Fibroblast of lung (primary cell): ENCODE results near the gene RNF145.

Source experiments
- EZH2 ChIP-seq: IDR thresholded peaks from 2 replicates; pipeline ENCODE4 v1.5.1; 2012; ENCODE audit warnings: low read length, control low read depth, mild to moderate bottlenecking; ENCODE audit errors: missing control alignments
- TF ChIP-seq, protein P1 (sequence below), 2 donors: IDR thresholded peaks in 1 of 2; conservative IDR thresholded peaks in 1 of 2; 1 replicate in 1 of 2; 2 replicates in 1 of 2; pipeline ENCODE4 v1.5.1; 2011 to 2012; ENCODE audit warnings: low read length in 2 of 2, control low read depth in 1 of 2, inconsistent platforms in 1 of 2, low read depth in 1 of 2, mild to moderate bottlenecking in 1 of 2

DNA sequence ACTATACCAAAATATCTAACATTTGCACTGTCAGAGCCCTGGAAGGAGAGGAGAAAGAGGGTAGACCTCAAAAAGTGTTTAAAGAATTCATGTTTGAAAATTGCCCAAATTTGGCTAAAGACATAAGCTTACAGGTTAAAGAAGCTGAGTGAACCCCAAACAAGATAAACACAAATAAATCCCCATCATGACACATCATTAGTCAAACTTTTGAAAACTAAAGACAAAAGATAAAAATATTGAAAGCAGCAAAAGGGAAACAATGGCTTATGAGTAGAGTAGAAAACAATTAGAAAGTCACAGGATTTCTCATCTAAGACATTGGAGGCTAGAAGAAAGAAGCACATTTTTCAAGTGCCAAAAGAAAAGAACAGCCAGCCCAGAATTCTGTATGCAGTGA is 47.7 kb upstream of the RNF145 start:
- TF ChIP-seq, protein P1, sequence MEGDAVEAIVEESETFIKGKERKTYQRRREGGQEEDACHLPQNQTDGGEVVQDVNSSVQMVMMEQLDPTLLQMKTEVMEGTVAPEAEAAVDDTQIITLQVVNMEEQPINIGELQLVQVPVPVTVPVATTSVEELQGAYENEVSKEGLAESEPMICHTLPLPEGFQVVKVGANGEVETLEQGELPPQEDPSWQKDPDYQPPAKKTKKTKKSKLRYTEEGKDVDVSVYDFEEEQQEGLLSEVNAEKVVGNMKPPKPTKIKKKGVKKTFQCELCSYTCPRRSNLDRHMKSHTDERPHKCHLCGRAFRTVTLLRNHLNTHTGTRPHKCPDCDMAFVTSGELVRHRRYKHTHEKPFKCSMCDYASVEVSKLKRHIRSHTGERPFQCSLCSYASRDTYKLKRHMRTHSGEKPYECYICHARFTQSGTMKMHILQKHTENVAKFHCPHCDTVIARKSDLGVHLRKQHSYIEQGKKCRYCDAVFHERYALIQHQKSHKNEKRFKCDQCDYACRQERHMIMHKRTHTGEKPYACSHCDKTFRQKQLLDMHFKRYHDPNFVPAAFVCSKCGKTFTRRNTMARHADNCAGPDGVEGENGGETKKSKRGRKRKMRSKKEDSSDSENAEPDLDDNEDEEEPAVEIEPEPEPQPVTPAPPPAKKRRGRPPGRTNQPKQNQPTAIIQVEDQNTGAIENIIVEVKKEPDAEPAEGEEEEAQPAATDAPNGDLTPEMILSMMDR (conservative IDR thresholded peaks at IDR 0.05 in 1 of 2, IDR thresholded peaks at IDR 0.05 in 1 of 2; ENCODE audit: low read depth in 1 of 2, low read length in 2 of 2): no peak
- no peak for TF ChIP-seq EZH2
